Calu3 (cell line): ENCODE measurements around the gene SNX10. TPM values are rescaled to one million over a fixed set of nuclear protein-coding genes. Genes with fewer than 3 reads are reported as not detected.

Experiments used
- BruUV-seq: library from RNA; stranded (reverse); fragments of 400-500 nt; replicated peaks from 2 replicates; lab custom pipeline; 2021; lab: Mats Ljungman, UMichigan
- CTCF ChIA-PET: fragments of 300-600 bp; sonication (Branson Sonifier 250); formaldehyde crosslinking; loops from one replicate; lab custom pipeline; 2022; ENCODE audit warnings: antibody characterized with exemption; lab: Charles Lee
- DNase-seq: peaks from one replicate; pipeline ENCODE4 v3.0.0; 2022
- H3K27ac Mint-ChIP-seq: one replicate; pipeline ENCODE4 v1.8.0; 2022; ENCODE audit warnings: mixed read lengths; ENCODE audit not compliant: unreplicated experiment
- H3K27me3 Mint-ChIP-seq: one replicate; pipeline ENCODE4 v1.8.0; 2022; ENCODE audit warnings: mixed read lengths; ENCODE audit not compliant: unreplicated experiment
- H3K36me3 Mint-ChIP-seq: one replicate; pipeline ENCODE4 v1.8.0; 2022; ENCODE audit warnings: mild to moderate bottlenecking, moderate library complexity, mixed read lengths; ENCODE audit not compliant: insufficient read depth, unreplicated experiment
- H3K4me1 Mint-ChIP-seq: one replicate; pipeline ENCODE4 v1.8.0; 2022; ENCODE audit warnings: mild to moderate bottlenecking, low read depth, mixed read lengths; ENCODE audit not compliant: unreplicated experiment
- H3K4me3 Mint-ChIP-seq: one replicate; pipeline ENCODE4 v1.8.0; 2022; ENCODE audit warnings: mild to moderate bottlenecking, low read depth, moderate library complexity, mixed read lengths; ENCODE audit not compliant: unreplicated experiment
- H3K9me3 Mint-ChIP-seq: one replicate; pipeline ENCODE4 v1.8.0; 2022; ENCODE audit warnings: low read depth, mixed read lengths; ENCODE audit not compliant: unreplicated experiment
- intact Hi-C: fragments of 100-400 bp; cut with micrococcal nuclease; formaldehyde crosslinking; loops from one replicate; pipeline ENCODE4 v1.10.0; 2022; ENCODE audit not compliant: unreplicated experiment
- total RNA-seq: library from RNA; stranded (reverse); gene quantifications from 2 replicates; pipeline ENCODE4 v1.2.3, GENCODE V29; 2022
- TF ChIP-seq, protein P1 (sequence below): fragments of 200-600 bp; IDR thresholded peaks from one replicate; pipeline ENCODE4 v1.8.0; 2022; ENCODE audit warnings: antibody characterized with exemption; ENCODE audit not compliant: unreplicated experiment

The SNX10 gene
- total RNA-seq, 1 experiment from 2014 or later: 22.1 TPM

DNA sequence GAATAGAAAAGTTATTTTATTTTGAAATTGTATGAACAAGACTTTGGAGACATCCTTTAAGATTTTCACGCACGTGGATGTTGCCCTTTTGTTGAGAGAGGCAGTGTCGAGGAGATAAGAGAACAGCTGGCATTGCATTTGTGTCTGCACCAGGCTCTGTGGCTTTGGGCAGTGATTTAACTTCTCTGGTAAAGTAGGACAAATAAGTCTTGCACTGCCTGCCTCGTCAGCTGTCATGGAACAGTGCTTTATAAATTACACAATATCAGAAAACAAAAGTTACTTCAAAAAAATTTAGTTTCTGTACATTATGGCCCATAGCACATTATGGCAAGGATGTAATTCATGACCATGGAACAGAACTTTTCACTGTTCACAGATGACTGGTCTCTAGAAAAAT is 20.1 kb downstream of the SNX10 start:
- intact Hi-C loops: no loop called here
- DNase-seq: no peak
- Mint-ChIP-seq H3K27me3 (no peaks in the 10 kb centered on the region), H3K36me3 (no peaks in the 10 kb centered on the region), H3K9me3 (no peaks in the 10 kb centered on the region), H3K4me1 (no peaks in the 10 kb centered on the region), H3K27ac (no peak overlapping the region), H3K4me3 (no peak overlapping the region)
- no TSS peak for BruUV-seq
- CTCF ChIA-PET: no interaction called here
- TF ChIP-seq, protein P1, sequence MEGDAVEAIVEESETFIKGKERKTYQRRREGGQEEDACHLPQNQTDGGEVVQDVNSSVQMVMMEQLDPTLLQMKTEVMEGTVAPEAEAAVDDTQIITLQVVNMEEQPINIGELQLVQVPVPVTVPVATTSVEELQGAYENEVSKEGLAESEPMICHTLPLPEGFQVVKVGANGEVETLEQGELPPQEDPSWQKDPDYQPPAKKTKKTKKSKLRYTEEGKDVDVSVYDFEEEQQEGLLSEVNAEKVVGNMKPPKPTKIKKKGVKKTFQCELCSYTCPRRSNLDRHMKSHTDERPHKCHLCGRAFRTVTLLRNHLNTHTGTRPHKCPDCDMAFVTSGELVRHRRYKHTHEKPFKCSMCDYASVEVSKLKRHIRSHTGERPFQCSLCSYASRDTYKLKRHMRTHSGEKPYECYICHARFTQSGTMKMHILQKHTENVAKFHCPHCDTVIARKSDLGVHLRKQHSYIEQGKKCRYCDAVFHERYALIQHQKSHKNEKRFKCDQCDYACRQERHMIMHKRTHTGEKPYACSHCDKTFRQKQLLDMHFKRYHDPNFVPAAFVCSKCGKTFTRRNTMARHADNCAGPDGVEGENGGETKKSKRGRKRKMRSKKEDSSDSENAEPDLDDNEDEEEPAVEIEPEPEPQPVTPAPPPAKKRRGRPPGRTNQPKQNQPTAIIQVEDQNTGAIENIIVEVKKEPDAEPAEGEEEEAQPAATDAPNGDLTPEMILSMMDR: no peak

DNA sequence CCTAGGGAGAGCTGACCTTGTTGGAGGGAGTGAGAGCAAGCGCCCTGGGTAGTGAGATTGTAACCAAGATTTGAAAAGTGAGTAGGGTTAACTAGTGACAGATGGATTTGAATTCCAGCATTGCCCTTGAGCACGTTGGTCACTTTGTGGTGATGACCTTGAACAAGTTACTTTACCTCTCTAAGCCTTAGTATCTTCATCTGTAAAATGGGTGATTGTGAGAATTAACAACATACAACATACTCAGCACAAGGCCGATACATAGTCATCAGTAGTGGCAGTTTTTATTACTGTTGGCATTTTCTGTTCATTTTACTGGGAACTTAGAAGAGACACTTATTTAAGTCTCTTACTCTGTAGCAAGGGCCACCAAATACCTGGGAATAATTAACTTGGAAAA is 25.5 kb downstream of the SNX10 start:
- CTCF ChIA-PET: no interaction called here
- Mint-ChIP-seq H3K4me1 (peaks cover 12% of the 10 kb centered on the region), H3K36me3 (no peaks in the 10 kb centered on the region), H3K27ac (no peak overlapping the region), H3K27me3 (no peaks in the 10 kb centered on the region), H3K4me3 (no peak overlapping the region), H3K9me3 (no peaks in the 10 kb centered on the region)
- no TSS peak for BruUV-seq
- no peak for DNase-seq
- intact Hi-C loops: no loop called here
- TF ChIP-seq, protein P1: no peak

DNA sequence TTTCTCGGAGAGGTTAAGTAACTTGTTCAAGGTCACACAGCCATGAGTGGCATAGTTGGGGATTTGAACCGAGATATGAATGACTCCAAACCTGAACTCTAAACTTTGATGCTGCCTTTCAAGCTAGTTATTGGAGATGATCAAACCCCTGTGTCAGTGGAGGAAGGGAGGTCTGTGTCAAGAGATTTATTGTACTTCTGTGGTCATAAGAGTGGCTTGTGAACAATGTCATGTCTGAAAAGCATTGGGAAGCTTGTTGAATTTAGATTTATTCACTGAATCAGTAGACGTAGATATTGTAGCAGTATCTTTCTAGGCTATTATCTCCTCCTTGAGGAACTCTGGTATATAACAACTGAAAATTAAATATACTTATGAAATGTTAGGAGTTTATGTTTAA is 27.3 kb downstream of the SNX10 start:
- CTCF ChIA-PET: interaction anchor here (0.6 to 1.3 kb wide), 2 partner anchors 12 to 1810 kb away, joined by 4 to 6 read pairs; no protein-coding TSS in a partner anchor
- Mint-ChIP-seq H3K27me3 (no peaks in the 10 kb centered on the region), H3K27ac (no peak overlapping the region), H3K4me3 (no peak overlapping the region), H3K36me3 (no peaks in the 10 kb centered on the region), H3K4me1 (peaks cover 12% of the 10 kb centered on the region), H3K9me3 (no peaks in the 10 kb centered on the region)
- intact Hi-C loops: no loop called here
- DNase-seq: no peak
- TF ChIP-seq, protein P1: no peak
- no TSS peak for BruUV-seq

DNA sequence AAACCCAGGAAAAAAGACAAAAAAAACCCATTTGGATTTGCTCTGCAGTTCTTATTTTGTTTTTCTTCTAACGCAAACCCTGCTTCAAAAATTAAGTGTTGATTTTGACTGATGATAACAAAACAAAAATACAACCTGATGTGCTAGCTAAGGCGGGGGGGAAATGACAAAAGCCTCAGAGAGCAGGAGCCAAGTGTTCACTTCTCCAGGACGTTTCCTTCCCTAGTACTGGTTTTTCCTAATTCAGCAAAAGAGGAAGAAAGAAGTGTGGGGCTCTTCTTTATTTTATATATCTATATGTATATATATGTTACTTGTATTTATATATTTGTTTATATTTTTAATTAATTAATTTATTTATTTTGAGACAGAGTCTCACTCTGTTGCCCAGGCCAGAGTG is 28.0 kb downstream of the SNX10 start:
- CTCF ChIA-PET: no interaction called here
- no peak for DNase-seq
- intact Hi-C loops: no loop called here
- TF ChIP-seq, protein P1: no peak
- Mint-ChIP-seq H3K4me1 (peaks cover 12% of the 10 kb centered on the region), H3K36me3 (no peaks in the 10 kb centered on the region), H3K4me3 (no peak overlapping the region), H3K27ac (no peak overlapping the region), H3K9me3 (no peaks in the 10 kb centered on the region), H3K27me3 (no peaks in the 10 kb centered on the region)
- no TSS peak for BruUV-seq
